ENCODE measurements around the gene PSD. TPM values are rescaled to one million over a fixed set of nuclear protein-coding genes. Genes with fewer than 3 reads are reported as not detected.

The PSD gene
- total and polyA plus RNA-seq, 12 donors, result 0.19 to 1.5 (median 0.42) TPM; not detected in 1

DNA sequence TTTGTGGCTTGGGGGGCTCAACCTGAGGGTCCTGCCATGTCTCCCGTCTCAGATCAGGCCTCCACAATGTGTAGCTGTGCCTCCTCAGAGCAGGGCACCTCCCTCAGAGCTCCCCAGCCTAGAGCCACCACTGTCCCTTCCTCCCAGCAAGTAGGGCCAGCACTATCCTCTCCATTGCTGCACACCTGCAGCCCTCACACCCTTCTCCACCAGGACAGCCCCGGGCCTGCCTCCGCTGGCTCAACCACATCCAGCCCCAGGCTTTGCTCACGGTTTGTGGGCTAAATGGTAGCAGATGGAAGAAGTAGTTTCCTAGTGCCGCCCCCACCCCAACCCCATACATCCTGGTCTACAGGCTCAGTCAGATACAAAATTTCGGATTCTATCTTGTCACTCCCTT, 13.0 kb downstream of the PSD start:
- Histone ChIP-seq H3K4me3 (no peak overlapping the region), H3K36me3 (peaks cover 0 to 30% (median 12%) of the 10 kb centered on the region in 9 donors), H3K9me3 (no peaks in the 10 kb centered on the region), H3K27me3 (peaks cover 12 to 37% (median 32%) of the 10 kb centered on the region in 7 donors), H3K4me1 (peaks cover 0 to 21% (median 13%) of the 10 kb centered on the region in 9 donors), H3K27ac (no peak overlapping the region)
- 81 to 82% methylated on average over 6 of the region's 6 CpGs for WGBS, 2 donors
- TF ChIP-seq CTCF (IDR thresholded peaks at IDR 0.05), result no peak
- DNase-seq (no peak), ATAC-seq (no peak)
- intact Hi-C loops (cut with DNase I), result loop anchor here in 1 of 10 donors (1.0 kb wide), 1 partner anchor 174 kb away; no protein-coding TSS in a partner anchor

GRCh38 chr10:102405108-102405571, 13.4 kb downstream of the PSD start:
- no peak for ATAC-seq
- peaks cover 0 to 35% (median 12%) of the 10 kb centered on the region in 9 donors for H3K36me3 ChIP-seq
- WGBS, 2 donors, result 83 to 84% methylated on average over 19 of the region's 19 CpGs
- H3K4me3 ChIP-seq, result no peak overlapping the region
- peaks cover 0 to 17% (median 11%) of the 10 kb centered on the region in 9 donors for H3K4me1 ChIP-seq
- H3K27me3 ChIP-seq, result peaks cover 7 to 32% (median 27%) of the 10 kb centered on the region in 7 donors
- TF ChIP-seq CTCF (IDR thresholded peaks at IDR 0.05), result no peak
- no peak for DNase-seq
- intact Hi-C loops (cut with DNase I), result loop anchor here in 1 of 10 donors (1.0 kb wide), 1 partner anchor 174 kb away; no protein-coding TSS in a partner anchor
- H3K27ac ChIP-seq, result no peak overlapping the region
- no peaks in the 10 kb centered on the region for H3K9me3 ChIP-seq

- Histone ChIP-seq H3K27me3 (peaks cover 5 to 26% (median 21%) of the 10 kb centered on the region in 7 donors), H3K27ac (no peak overlapping the region), H3K4me3 (no peak overlapping the region), H3K36me3 (peaks cover 0 to 41% (median 12%) of the 10 kb centered on the region in 9 donors), H3K9me3 (no peaks in the 10 kb centered on the region), H3K4me1 (peaks cover 3 to 17% (median 14%) of the 10 kb centered on the region in 9 donors)
- no peak for TF ChIP-seq CTCF (IDR thresholded peaks at IDR 0.05)
- intact Hi-C loops (cut with DNase I), result loop anchor here in 1 of 10 donors (1.0 kb wide), 1 partner anchor 173 kb away; no protein-coding TSS in a partner anchor
- 85 to 90% methylated on average over 17 of the region's 17 CpGs for WGBS, 2 donors
- ATAC-seq, result no peak
- no peak for DNase-seq
Measured at GRCh38 chr10:102404361-102405107, 14.1 kb downstream of the PSD start.

DNA sequence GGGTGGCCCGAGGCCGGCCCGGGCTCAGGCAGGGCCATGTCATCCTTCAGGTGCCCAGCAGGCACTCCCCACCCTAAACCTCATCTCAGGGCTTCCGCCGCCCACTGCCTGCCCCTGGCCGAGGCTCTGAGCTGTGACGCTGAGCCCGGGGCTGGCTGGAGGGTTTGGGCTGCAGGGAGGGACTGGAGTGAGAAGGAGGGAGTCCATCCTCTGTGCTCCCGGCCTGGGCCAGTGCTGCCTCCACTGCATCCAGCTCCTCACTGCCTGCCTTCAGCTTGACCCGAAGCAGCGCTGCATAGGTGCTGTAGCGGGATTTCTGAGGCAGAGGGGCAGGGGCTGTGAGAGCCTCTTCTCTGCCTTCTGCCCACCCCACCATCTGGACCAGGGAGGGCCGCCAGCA, 15.5 kb downstream of the PSD start:
- no peak overlapping the region for H3K27ac ChIP-seq
- no peak overlapping the region for H3K4me3 ChIP-seq
- H3K36me3 ChIP-seq, result peaks cover 0 to 52% (median 12%) of the 10 kb centered on the region in 9 donors
- H3K27me3 ChIP-seq, result peaks cover 1 to 14% (median 8%) of the 10 kb centered on the region in 7 donors
- DNase-seq (no peak), ATAC-seq (no peak)
- intact Hi-C loops (cut with DNase I), result no loop called here
- no peak for TF ChIP-seq CTCF (IDR thresholded peaks at IDR 0.05)
- 87 to 91% methylated on average over 13 of the region's 13 CpGs for WGBS, 2 donors
- peaks cover 7 to 19% (median 16%) of the 10 kb centered on the region in 9 donors for H3K4me1 ChIP-seq
- no peaks in the 10 kb centered on the region for H3K9me3 ChIP-seq

All from heart right ventricle (tissue), 16 donors.